Epithelial cell of prostate (primary cell): Measurements from ENCODE around the gene GARIN5B.

Experiments
- DNase-seq: peaks from one replicate; pipeline ENCODE4 v3.0.0-alpha.2; 2011; ENCODE audit warnings: low read depth, low spot score
- H3K27ac ChIP-seq: fragments of 450-650 bp; 2 replicates; pipeline ENCODE4 v1.5.1; 2017; ENCODE audit warnings: mild to moderate bottlenecking

Gene GARIN5B

DNA sequence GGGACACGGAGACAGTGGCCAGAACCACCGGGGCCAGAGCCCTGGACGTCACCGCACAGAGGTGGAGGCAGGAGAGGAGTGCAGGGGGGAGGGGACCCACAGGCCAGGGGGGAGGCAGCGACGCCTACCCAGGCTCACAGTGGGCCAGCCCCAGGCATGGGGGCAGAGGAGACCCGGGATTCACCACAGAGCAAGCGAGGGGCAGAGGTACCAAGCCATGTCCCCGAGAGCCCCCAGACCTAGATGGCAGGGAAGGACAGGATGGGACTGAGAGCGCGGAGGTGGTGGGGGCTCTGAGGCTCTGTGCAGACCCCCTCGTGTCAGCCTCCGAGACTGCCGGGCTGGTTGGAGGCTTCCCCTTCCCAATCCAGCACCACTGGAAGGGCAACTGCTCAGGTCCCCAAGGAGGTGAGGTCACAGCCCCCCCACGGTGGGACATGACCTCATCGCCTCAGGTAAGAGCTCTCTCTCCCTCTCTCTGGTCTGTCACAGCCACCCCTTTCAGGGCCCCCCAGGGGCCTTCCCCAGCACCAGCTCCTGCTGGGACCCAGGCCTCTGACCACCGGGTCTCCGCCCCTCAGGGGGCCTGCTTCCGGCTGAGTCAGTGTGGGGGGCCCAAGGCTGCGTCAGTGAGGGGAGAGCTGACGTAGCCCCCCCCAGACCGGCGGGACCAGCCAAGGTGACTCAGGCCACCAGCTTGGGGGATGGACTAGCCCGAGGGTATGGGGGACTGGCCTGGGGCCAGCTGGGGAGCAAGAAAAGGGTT is 9.4 kb upstream of the GARIN5B start:
- DNase-seq: no peak
- no peak overlapping the region for H3K27ac ChIP-seq

- peak within 1 kb of the TSS; percentile 42 for H3K27ac ChIP-seq
Observed at GRCh38 chr19:55370305-55370988, 7.4 kb upstream of the GARIN5B start, which contains the start of gene IL11. TSS of gene IL11 (minus strand) at chr19:55370463. CDS start at chr19:55370310, 153 bp downstream.

GRCh38 chr19:55369653-55370304 is 6.7 kb upstream of the GARIN5B start:
- H3K27ac ChIP-seq: peak overlapping the region; percentile 42
- DNase-seq: no peak

More at GRCh38 chr19:55370305-55370988, 7.4 kb upstream of the GARIN5B start, which contains the start of gene IL11:
- DNase-seq: no peak

- no peak for DNase-seq
- no peak overlapping the region for H3K27ac ChIP-seq
Observed at GRCh38 chr19:55368701-55369563, 5.9 kb upstream of the GARIN5B start.

- DNase-seq: no peak
- no peak overlapping the region for H3K27ac ChIP-seq
Observed at GRCh38 chr19:55368106-55368505, 5.0 kb upstream of the GARIN5B start.

DNA sequence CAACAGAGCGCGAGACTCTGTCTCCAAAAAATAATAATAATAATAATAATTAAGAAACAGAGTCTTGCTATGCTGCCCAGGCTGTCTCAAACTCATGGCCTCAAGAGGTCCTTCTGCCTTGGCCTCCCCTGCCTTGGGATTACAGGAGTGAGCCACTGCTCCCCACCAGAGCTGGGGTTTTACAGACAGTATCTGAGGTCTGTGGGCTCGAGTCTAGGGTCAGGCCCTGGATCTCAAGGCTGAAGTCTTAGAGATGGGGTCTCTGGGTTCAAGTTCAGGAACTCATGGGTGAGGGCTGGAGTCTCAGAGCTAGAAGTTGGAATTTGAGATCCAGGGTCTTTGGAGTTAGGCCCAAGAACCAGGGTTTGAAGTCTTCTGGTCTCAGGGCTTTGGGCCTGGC is 3.7 kb upstream of the GARIN5B start:
- no peak for DNase-seq
- no peak overlapping the region for H3K27ac ChIP-seq

DNA sequence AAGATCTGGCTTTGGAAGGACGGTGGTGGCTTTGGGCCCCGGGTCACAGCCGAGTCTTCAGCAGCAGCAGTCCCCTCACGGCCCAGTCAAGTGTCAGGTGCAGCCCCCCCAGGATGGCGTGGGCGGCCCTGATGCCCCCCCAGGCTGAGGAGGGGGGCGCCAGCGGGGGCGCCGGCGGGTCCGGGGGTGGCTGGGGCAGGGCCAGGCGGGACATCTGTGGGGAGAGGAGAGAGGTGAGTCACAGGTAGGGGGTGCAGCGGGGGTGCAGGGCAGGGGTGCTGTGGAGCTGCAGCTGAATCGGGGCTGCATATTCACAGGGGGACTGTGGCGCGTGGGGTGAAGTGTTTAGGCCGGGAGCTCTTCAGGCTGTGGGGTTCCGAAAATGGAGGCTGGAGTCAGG is 2.9 kb upstream of the GARIN5B start:
- no peak overlapping the region for H3K27ac ChIP-seq
- no peak for DNase-seq

DNA sequence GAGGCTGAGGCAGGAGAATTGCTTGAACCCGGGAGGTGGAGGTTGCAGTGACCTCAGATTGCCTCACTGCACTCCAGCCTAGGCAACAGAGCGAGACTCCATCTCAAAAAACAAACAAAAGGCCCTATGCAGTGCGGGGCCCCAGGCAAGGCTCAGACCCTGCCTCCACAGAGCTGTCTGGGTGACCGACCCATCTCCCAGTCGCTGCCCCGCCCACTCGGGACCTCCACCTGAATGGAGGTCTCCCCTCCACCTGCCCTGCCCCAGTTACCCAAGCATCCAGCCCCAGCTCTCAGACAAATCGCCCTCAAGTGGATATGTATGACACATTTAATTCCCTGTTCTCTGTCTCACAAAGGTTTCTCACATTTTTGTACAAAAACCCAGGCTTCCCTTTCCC is 2.2 kb upstream of the GARIN5B start:
- no peak for DNase-seq
- no peak overlapping the region for H3K27ac ChIP-seq

DNA sequence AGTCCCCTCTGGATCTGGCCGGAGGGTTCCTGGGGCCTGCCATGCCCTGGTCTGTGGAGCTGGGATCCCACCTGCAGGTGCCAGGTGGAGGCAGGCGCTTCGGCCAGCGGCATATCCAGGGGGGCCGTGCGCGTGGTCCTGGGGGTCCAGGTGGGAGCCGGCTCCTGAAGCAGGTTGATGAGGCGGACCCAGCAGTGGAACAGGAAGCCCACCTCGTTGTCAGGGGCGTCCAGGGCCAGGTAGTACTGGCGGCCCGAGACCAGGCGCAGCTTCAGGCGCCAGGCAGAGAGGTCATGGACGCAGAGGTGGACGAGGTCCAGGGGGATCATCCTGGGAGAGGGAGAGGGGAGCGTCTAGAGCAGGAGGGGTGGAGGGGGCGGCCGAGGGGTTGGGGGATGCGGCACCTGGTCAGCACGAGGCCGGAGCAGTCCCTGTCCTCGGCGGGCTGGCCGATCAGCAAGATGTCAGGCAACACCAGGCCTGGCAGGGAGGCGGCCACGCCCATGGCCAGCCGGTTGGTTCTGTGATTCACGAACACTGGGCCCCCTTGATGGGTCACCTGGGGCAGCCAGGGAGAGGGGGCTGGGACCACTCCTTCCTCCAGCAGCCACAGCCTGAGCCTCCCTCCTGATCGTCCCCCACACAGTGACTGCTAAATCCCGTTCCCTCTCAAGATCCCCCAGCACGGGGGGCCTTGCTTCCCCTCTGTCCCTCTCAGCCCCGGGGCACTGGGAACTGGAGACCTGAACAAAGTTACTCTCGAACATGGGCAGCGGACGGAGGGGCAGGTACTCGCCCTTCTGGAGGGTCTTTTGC is 678 bp downstream of the GARIN5B start:
- DNase-seq: no peak
- no peak overlapping the region for H3K27ac ChIP-seq

- no peak overlapping the region for H3K27ac ChIP-seq
- DNase-seq: no peak
Observed at GRCh38 chr19:55360902-55361301, 2.2 kb downstream of the GARIN5B start.

DNA sequence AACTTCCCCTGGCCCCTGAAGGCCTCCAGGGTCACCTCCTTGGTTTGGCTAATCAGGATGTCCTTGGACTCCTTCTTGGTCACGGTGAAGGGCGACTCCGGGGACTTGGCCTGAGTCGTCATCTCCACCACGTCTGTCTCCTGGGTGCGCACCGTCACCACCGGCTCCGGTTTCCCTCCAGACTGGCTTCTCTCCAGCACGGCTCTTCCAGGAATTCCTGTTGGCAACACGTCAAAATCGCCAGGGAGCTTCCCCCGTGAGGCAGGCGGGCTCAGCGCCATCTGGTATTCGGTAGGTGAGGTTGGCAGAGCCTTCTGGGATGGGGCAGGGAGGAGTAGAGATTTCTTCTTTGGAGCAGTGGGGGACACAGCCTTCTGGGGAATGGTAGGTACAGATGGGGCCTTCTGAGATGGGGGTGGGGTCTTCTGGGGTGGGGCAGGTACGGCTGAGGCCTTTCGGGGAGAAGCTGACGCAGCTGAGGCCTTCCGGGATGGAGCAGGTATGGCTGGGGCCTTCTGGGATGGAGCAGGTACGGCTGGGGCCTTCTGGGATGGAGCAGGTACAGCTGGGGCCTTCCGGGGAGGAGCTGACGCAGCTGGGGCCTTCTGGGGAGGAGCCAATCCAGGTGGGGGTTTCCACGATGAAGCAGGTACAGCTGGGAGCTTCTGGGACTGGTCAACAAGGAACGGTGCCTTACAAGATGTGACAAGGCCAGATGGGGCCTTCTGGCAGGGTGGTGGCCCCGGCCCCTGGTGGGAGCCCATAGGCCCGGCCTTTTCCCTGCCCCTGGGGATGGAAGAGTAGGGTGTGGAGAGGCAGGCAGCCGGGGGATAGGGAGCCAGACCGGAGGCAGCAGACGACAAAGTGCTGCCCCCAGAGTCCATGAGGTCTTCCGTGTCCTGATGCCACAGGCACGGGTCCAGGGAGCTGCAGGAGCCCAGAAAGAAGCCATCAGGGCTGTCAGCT is 3.8 kb downstream of the GARIN5B start:
- no peak overlapping the region for H3K27ac ChIP-seq
- DNase-seq: no peak

- no peak for DNase-seq
- H3K27ac ChIP-seq: no peak overlapping the region
Observed at GRCh38 chr19:55358493-55358892, 4.6 kb downstream of the GARIN5B start.

- H3K27ac ChIP-seq: peak overlapping the region; percentile 37
- no peak for DNase-seq
Observed at GRCh38 chr19:55355213-55355821, 7.7 kb downstream of the GARIN5B start.

- DNase-seq: no peak
- H3K27ac ChIP-seq: peak within 1 kb of the TSS; percentile 39
Observed at GRCh38 chr19:55354698-55355212, 8.3 kb downstream of the GARIN5B start, which contains the start of gene COX6B2. TSS of gene COX6B2 (minus strand) at chr19:55354719. CDS start at chr19:55354521, 198 bp downstream.

GRCh38 chr19:55353803-55354697 is 9.0 kb downstream of the GARIN5B start:
- DNase-seq: no peak
- H3K27ac ChIP-seq: peak overlapping the region; percentile 39

GRCh38 chr19:55353356-55353802 is 9.7 kb downstream of the GARIN5B start:
- peak overlapping the region; percentile 39 for H3K27ac ChIP-seq
- DNase-seq: no peak
